ENCODE data around the gene PHF8. TPM values are rescaled to one million over a fixed set of nuclear protein-coding genes. Genes with fewer than 3 reads are reported as not detected.

The PHF8 gene
- 23.2 and 28.1 TPM in 2 replicates for total RNA-seq (2014; rRNA removed; shearing (Covaris generic))

DNA sequence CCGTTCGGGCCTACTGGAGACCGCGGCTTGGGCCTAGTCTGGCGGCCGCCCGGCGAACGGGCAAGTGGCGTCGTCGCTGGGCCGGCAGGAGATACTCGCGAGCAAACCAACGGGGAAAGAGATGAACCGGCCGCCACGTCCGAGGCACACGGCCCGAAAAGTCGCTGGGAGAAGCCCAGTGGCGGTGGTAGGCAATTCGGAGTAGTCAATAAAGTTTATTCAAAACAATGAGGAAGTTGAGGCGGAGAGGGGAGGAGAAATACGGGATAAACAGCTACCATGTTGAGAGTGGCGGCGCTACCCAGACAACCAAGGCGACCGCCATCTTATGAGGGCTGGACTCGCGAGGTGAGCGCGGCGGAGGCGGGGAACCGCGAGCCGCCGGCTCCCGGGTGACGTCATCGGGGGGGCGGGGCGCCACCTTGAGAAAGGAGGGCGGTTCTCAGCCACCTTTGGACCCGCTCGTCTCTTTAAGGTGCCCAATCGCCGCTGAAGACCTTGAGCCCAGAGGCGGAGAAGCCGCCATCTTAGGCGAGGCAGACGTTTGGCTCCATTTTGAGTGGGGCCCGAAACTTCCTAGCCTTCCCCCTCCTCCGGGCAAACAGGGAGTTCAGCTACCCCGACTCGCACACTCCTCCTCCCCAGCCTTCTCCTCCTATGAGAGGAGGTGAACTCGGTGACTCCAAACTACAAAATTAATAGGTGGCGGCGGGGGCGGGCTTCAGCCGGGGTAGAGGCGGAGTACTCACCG lies at the start of gene PHF8:
PHF8 (minus strand) TSS at position 348 of the 751 bp plus-strand sequence. CDS start 1,745 bp downstream, outside the sequence.

Small RNA genes within 50 kb of the gene (small RNA-seq; reads per million reads assigned to genes)
- 1.2 reads per million, percentile 61 among the genes with 10 or more reads in this experiment for gene RNA5SP505

Other genes with a start within 250 kb of the PHF8 start
- 16.6 and 18.8 TPM in 2 replicates for gene FAM120C, start 138.8 kb upstream of the PHF8 start, total RNA-seq (2014; rRNA removed; shearing (Covaris generic))